ENCODE results near the gene DCTN3. TPM values are rescaled to one million over a fixed set of nuclear protein-coding genes. Genes with fewer than 3 reads are reported as not detected.

Gene DCTN3
- total RNA-seq, 1 donor, result 43.6 TPM

DNA sequence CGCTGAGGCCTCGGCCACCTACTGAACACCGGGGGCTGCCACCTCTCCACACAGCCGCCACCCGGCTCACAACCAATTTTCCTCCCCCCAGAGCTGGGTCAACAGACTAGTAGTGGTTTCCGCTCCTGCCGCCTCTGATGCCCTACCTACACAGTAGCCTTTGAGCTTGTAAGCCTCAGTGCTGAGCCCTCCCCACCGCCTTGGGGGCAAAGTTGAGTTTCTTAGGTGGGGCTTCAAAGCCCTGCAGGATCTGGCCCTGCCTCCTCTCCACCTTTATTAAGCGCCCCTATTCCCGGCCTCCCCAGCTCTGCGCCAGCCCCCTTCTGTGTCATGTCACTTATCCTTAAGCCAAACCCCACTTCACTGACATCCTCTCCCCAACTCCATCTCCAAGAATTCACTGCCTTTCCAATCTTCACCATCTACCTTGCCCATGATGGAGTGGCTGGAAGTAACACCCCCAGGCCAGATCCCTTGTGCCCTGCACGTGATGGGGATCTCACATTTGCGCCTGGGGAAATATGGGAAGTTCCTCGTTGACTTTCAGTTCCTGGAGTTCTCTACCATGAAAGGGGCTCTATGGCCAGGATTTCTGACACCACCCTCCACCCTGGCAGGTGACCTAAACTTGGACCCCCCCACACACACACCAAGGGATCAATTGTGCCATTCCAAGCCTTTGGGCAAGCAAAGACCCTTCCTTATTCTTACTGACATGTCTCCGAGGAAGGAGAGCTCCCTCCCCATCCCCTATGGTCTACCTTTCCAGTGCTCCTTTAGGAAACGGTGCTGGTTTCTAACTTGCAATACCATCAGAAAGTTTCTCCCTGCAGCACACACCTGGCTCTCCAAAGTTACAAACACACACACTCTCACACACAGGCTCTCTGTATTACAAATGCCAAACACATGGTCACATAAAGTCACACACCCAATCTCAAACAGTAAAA, 28.1 kb downstream of the DCTN3 start:
- Histone ChIP-seq H3K27me3 (ENCODE audit: insufficient read depth, low read length) (peaks cover 71% of the 10 kb centered on the region), H3K9me3 (ENCODE audit: low read depth, low read length) (no peaks in the 10 kb centered on the region), H3K4me1 (ENCODE audit: insufficient read depth, low read length) (peaks cover 34% of the 10 kb centered on the region), H3K4me3 (ENCODE audit: low read length) (no peak overlapping the region)

DNA sequence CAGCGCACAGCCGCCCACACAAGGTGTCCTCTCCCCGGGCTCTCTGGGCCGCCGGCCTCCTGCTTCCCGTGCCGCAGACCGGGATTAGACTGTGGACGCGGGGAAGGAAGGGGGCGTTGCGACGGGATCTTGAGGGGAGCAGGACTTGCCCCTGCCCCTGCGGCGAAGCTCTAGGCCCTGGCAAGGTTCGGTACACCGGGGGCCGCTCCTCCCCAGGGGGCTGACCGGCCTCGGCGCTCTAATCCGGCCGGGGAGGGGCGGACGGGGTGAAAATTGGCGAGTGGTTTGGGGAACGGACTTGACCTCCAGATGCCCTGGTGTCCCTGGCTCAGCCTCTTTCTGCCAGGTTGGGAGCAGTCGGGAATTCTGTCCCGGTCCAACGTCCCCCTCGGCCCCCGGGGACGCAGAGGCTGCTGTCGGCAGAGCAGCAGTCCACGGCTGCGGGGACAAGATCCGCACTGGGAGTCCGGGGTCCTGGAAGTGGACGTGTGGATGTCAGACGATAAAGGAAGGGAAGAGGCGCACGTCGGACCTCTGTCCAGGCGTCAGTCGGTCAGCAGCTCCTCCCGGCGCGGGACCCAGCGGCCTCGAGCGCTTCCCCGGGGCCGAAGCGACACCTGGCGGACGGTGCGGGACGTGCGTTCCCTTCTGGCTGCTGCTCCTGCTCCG, 28.9 kb downstream of the DCTN3 start:
- H3K9me3 ChIP-seq (ENCODE audit: low read depth, low read length), result no peaks in the 10 kb centered on the region
- H3K4me3 ChIP-seq (ENCODE audit: low read length), result peak overlapping the region; percentile 19
- peaks cover 34% of the 10 kb centered on the region for H3K4me1 ChIP-seq (ENCODE audit: insufficient read depth, low read length)
- H3K27me3 ChIP-seq (ENCODE audit: insufficient read depth, low read length), result peaks cover 77% of the 10 kb centered on the region

DNA sequence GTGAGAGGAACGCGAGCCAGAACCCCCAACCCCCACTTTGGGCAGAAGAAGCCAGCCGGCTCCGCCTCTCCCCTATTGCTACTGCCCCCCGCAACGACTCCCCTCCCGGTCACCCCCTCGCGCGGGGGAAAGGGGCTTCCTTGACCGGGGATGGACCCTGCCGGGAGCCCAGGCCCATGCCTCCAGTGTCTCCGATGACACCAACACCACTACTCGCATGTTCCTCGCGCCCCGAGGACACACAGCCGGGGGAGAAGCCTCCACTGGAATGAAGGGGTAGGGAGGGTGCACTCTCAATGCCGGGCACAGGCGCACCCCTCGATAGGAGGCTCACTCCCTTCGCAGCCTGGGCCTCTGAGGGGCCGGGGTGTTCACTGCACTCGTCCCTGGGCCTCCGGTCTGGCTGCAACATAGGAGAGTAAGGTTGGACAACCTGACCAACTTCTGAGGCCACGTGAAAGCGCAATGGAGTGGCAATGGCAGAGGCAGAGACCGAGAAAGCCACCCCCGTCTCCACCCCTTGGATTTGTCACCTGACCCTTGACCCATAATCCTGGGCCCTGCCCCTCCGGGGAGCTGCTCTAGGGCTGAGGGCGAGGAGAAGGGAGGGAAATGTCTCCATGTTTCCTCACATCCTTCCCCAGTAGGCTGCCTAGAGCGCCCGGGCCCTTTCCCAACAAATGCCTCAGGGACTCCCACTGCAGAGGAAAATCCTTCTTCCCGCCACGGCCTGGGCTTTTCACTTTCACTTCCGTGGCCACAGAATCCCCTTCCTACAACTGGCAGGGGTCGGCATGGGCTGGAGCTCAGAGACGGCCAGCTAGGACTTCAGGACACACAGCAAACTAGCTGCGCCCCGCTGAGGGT, 29.7 kb downstream of the DCTN3 start:
- no peaks in the 10 kb centered on the region for H3K9me3 ChIP-seq (ENCODE audit: low read depth, low read length)
- H3K4me3 ChIP-seq (ENCODE audit: low read length), result peak overlapping the region; percentile 19
- peaks cover 34% of the 10 kb centered on the region for H3K4me1 ChIP-seq (ENCODE audit: insufficient read depth, low read length)
- H3K27me3 ChIP-seq (ENCODE audit: insufficient read depth, low read length), result peaks cover 84% of the 10 kb centered on the region

DNA sequence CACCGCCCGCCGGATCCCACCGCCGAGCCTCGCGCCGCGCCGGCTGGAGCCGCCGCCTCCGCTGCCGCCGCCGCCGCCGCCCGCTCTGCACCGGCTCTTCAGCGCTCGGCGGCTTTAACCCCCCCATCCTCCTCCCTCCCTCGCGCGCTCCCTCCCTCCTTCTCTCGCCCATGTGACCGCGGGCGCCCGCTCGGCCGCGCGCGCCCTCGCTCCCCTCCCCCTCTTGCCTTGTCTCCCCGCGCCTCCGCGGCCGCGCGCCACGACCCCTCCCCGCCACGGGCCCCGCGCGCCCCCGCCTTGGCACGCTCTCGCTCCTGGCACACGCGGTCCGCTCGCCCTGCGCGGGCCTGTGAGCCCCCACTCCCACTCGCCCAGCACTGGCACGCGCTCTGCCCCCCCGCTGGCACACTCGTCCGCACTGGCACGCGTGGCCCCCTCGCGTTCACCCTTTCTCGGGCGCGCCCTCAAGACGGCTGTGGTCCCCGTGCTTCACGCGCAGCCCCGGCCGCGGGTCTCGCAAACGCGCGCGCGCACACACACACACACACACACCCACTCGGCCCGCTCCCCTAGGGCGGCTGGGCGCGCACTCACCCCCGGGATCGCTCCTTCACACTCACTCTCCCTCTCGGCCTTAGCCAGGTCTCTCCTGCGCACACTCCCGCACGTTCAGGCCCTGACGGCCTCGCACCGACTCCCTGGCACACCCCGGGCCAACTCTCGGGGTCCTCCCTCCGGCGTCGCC, 30.5 kb downstream of the DCTN3 start, which contains the start of gene CNTFR:
Gene CNTFR, minus strand, starts transcription at position 89 of the 745 bp plus-strand sequence. CDS start 20,743 bp downstream, outside the sequence.
- H3K4me3 ChIP-seq (ENCODE audit: low read length), result no peak within 1 kb of the TSS
- peaks cover 34% of the 10 kb centered on the region for H3K4me1 ChIP-seq (ENCODE audit: insufficient read depth, low read length)
- peaks cover 83% of the 10 kb centered on the region for H3K27me3 ChIP-seq (ENCODE audit: insufficient read depth, low read length)
- no peaks in the 10 kb centered on the region for H3K9me3 ChIP-seq (ENCODE audit: low read depth, low read length)

DNA sequence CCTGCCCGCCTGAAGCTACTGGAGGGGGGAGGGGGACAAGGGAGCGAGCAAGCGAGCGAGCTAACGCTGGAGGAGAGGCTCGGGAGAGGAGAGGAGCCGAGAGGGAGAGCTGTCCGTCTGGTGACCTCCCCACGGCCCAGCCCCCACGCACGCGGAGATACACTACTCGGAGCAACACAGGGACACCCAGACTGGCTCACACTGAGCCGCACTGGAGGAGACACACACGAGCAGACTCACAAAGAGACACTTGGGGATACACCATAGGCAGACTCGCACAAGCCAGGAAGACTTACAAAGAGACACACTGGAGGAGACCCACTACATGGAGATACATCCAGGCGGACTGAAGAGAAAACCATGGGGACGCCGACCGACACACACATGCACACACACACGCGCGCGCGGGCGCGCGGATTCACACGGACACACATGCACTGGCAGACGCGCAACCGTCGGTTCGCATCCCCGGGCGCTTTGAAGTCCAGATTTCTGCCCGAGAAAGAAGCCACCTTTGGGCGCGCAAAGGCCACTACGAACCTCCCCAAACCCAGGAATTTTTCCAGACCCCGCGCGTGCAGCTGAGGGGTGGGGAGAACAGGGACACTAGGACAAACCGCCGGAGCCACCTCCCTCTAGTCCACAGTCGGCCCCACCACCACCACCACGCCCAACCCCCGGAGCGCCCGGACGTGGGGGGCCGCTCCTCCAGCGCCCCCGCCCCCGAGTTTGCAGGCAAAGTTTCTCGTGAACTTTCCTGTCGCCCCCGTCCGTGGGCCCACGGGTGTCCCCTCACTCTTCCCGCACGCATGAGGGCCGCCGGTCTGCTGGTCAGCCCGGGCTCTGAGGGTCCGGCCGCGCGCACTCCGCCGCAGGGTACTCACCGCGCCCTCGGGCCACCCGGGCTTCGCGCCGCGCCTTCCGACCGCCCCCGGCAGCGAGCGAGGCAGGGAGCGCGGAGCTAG, 31.3 kb downstream of the DCTN3 start:
- no peaks in the 10 kb centered on the region for H3K9me3 ChIP-seq (ENCODE audit: low read depth, low read length)
- peaks cover 82% of the 10 kb centered on the region for H3K27me3 ChIP-seq (ENCODE audit: insufficient read depth, low read length)
- peaks cover 34% of the 10 kb centered on the region for H3K4me1 ChIP-seq (ENCODE audit: insufficient read depth, low read length)
- no peak overlapping the region for H3K4me3 ChIP-seq (ENCODE audit: low read length)

DNA sequence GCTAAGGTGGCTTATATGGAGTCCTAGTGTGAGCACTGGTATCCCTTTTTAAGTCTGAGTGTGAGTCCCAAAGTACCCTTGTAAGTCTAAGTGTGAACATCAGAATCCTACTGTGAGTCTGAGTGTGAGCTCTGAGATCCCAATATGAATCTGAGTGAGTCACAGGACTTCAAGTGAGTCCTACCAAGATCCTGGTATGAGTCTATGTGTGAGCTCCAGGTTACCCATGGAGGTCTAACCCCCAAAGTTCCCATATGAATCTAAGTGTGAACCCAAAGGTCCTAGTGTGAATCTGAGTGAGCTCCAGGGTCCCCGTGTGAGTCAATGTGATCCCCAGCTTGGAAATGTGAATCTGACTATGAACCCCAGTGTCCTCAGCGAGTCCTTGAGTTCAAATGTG, 33.0 kb downstream of the DCTN3 start:
- no peaks in the 10 kb centered on the region for H3K9me3 ChIP-seq (ENCODE audit: low read depth, low read length)
- no peak overlapping the region for H3K4me3 ChIP-seq (ENCODE audit: low read length)
- H3K27me3 ChIP-seq (ENCODE audit: insufficient read depth, low read length), result peaks cover 74% of the 10 kb centered on the region
- H3K4me1 ChIP-seq (ENCODE audit: insufficient read depth, low read length), result peaks cover 26% of the 10 kb centered on the region

- H3K4me1 ChIP-seq (ENCODE audit: insufficient read depth, low read length), result peaks cover 14% of the 10 kb centered on the region
- no peak overlapping the region for H3K4me3 ChIP-seq (ENCODE audit: low read length)
- no peaks in the 10 kb centered on the region for H3K9me3 ChIP-seq (ENCODE audit: low read depth, low read length)
- peaks cover 72% of the 10 kb centered on the region for H3K27me3 ChIP-seq (ENCODE audit: insufficient read depth, low read length)
Measured at GRCh38 chr9:34585946-34586669, 34.2 kb downstream of the DCTN3 start.

GRCh38 chr9:34584970-34585369, 35.3 kb downstream of the DCTN3 start:
- no peak overlapping the region for H3K4me3 ChIP-seq (ENCODE audit: low read length)
- H3K9me3 ChIP-seq (ENCODE audit: low read depth, low read length), result no peaks in the 10 kb centered on the region
- H3K27me3 ChIP-seq (ENCODE audit: insufficient read depth, low read length), result peaks cover 73% of the 10 kb centered on the region
- H3K4me1 ChIP-seq (ENCODE audit: insufficient read depth, low read length), result peaks cover 3% of the 10 kb centered on the region

- H3K27me3 ChIP-seq (ENCODE audit: insufficient read depth, low read length), result peaks cover 73% of the 10 kb centered on the region
- no peak overlapping the region for H3K4me3 ChIP-seq (ENCODE audit: low read length)
- H3K9me3 ChIP-seq (ENCODE audit: low read depth, low read length), result no peaks in the 10 kb centered on the region
- H3K4me1 ChIP-seq (ENCODE audit: insufficient read depth, low read length), result peaks cover 6% of the 10 kb centered on the region
Measured at GRCh38 chr9:34582787-34583186, 37.5 kb downstream of the DCTN3 start.

GRCh38 chr9:34581318-34581717, 39.0 kb downstream of the DCTN3 start:
- Histone ChIP-seq H3K27me3 (ENCODE audit: insufficient read depth, low read length) (peaks cover 72% of the 10 kb centered on the region), H3K9me3 (ENCODE audit: low read depth, low read length) (no peaks in the 10 kb centered on the region), H3K4me3 (ENCODE audit: low read length) (no peak overlapping the region), H3K4me1 (ENCODE audit: insufficient read depth, low read length) (peaks cover 6% of the 10 kb centered on the region)

- H3K4me1 ChIP-seq (ENCODE audit: insufficient read depth, low read length), result peaks cover 6% of the 10 kb centered on the region
- no peaks in the 10 kb centered on the region for H3K9me3 ChIP-seq (ENCODE audit: low read depth, low read length)
- peaks cover 71% of the 10 kb centered on the region for H3K27me3 ChIP-seq (ENCODE audit: insufficient read depth, low read length)
- no peak overlapping the region for H3K4me3 ChIP-seq (ENCODE audit: low read length)
Measured at GRCh38 chr9:34580358-34580757, 39.9 kb downstream of the DCTN3 start.

- H3K27me3 ChIP-seq (ENCODE audit: insufficient read depth, low read length), result peaks cover 67% of the 10 kb centered on the region
- no peaks in the 10 kb centered on the region for H3K9me3 ChIP-seq (ENCODE audit: low read depth, low read length)
- H3K4me1 ChIP-seq (ENCODE audit: insufficient read depth, low read length), result peaks cover 6% of the 10 kb centered on the region
- H3K4me3 ChIP-seq (ENCODE audit: low read length), result no peak overlapping the region
Measured at GRCh38 chr9:34579808-34580163, 40.5 kb downstream of the DCTN3 start.

Data from mononuclear cell (primary cell).